Stomach (tissue), 4 donors: ENCODE results near the gene RTL10.

Source experiments
- CTCF ChIP-seq, 7 experiments: fragments of 450-650 bp in 4 of 7; fragments of 200-600 bp in 3 of 7; sonication (generic) in 3 of 7; IDR thresholded peaks; one replicate each; pipeline ENCODE4 v1.5.1; 2016 to 2019; ENCODE audit warnings: antibody characterized with exemption in 7 of 7, control low read depth in 2 of 7, mild to moderate bottlenecking in 1 of 7
- POLR2A ChIP-seq, 4 donors: fragments of 450-650 bp; IDR thresholded peaks; one replicate each; pipeline ENCODE4 v1.6.1; 2016; ENCODE audit warnings: antibody characterized with exemption in 4 of 4, control low read depth in 2 of 4, mild to moderate bottlenecking in 1 of 4, moderate library complexity in 1 of 4

- TF ChIP-seq CTCF (IDR thresholded peaks at IDR 0.05) (no peak), POLR2A (IDR thresholded peaks at IDR 0.05) (no peak)
Observed at GRCh38 chr22:19837915-19838314, 16.8 kb downstream of the RTL10 start.
